GM21390 (cell line): ENCODE measurements around the gene LRP1B.
"Not testable (repeated sequence)": the region's sequence is repeated elsewhere in the genome, so short reads cannot be mapped to it uniquely, and the experiment has no call there.

ENCODE experiments used
- ATAC-seq: cut with Tn5 transposase; IDR thresholded peaks from one replicate; pipeline ENCODE4 v1.9.1; 2021; ENCODE audit not compliant: unreplicated experiment

LRP1B gene

DNA sequence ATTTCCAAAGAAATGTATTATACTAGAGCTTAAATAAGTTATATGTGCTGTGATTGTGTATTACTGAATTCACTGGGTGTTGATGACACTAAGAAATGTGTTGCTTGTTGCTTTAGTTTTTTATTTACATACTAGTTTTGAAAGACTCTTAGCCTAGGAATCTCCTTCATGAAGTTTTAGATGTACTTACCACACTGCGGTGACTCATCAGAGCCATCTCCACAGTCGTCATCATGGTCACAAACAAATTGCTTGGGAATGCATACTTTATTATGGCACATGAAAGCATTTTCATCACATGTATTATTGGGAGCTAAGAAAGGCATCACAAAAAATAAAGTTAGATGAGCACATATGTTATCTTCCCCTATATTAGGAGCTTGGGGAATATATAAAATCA, 1624.2 kb downstream of the LRP1B start:
- no peak for ATAC-seq

GRCh38 chr2:140504601-140505000, 1626.2 kb downstream of the LRP1B start:
- no peak for ATAC-seq

DNA sequence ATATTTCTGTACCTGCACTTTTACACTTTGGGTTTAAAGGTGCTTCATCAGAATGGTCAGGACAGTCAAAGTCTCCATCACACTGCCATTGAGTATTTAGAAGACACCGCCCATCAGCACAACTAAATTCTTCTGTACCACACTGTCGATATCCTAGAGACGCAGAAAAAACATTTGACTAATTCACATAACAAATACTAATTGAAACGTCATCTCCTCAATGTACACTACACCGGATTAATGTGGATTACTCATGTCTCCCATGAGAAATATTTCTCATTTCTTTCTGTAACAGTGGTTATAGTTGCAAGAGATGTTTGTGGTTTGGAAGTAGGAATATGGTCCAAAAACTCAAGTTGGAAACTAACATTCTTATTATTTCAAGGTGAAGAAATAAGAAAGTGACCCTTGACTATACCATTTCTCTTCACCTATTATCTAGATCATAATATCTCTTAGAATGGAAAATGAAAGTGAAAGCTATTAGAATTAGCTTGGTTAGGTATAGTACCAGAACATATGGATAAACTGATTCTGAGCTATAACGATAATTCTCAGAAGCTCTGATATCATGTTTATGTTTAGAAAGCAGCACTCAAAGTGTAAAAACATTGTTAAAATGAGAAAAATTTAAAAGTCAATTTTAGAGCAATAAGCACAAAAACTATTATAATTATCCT, 1627.7 kb downstream of the LRP1B start:
- ATAC-seq, result no peak

GRCh38 chr2:140498360-140498759, 1632.5 kb downstream of the LRP1B start:
- ATAC-seq, result no peak

DNA sequence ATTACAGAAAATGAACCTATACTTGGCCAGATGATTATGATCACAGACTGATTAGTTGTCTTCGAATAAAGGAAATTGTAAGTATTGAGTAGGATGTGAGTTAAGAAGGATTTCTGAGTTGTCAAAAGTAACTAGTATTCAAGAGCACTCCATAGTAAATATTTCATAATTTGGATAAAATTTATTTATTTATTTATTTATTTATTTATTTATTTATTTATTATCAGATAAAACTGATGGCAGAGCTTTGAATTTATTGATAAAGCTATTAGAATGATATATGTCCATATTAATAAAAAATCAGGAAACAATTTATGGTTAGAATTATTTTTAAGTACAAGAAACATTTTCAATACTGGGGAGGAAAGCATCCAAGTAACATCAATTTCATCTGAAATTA, 1634.1 kb downstream of the LRP1B start:
- ATAC-seq, result no peak

GRCh38 chr2:140491876-140492275, 1638.9 kb downstream of the LRP1B start:
- no peak for ATAC-seq

DNA sequence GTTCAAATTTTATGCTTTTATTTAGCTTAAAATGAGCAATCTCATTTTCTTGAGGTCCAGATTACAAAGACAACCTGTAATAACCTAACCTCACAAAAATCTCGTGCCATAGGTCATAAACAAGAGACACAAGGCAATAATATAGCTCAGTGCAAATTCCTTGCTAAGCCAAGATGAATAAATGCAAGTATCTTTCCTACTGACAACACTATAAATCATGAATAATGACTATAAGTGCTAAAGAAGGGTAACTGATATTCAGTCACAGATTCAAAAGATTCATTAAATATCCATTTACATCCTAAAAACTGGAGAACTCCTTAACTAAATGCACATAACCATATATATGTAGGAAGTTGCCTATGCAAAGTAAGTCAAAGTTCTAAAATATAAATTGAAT, 1641.6 kb downstream of the LRP1B start:
- no peak for ATAC-seq

- no peak for ATAC-seq
Measured at GRCh38 chr2:140481136-140481535, 1649.7 kb downstream of the LRP1B start.

DNA sequence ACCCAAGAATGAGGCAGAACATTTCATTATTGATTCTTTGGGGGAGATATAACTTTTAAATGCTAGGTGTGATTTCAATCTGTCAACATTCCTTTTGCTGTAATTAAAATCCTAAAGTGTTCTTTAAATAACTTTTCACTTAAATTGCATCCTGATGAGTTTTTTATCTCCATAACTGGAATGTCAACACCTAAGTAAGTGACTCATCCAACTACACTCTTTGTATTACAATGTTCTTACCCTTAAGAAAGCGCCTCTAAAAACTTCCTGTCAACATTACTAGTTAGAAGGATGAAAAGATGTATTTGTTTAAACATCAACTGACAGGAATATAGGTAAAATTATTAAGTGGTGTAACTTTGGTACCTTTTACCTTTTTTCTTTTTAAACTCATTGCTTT, 1657.0 kb downstream of the LRP1B start:
- ATAC-seq, result no peak

DNA sequence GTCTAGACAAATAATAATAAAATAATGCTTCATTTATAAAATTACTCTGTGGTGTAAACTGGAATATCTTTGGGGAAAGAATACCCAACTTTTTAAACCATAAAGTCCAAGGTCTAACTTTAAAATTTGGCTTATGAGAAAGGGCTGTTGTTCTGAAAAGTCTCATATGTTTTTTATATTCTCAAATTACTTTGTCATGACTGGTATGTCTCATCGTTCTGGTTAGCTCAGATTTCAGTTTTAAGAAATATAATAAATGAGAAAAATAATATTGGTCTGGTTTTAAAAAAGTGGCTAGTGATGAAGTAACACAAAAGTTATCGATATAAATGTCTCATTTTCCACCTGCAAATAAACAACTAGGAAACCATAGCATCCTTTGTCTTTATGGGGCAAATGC, 1658.1 kb downstream of the LRP1B start:
- no peak for ATAC-seq

DNA sequence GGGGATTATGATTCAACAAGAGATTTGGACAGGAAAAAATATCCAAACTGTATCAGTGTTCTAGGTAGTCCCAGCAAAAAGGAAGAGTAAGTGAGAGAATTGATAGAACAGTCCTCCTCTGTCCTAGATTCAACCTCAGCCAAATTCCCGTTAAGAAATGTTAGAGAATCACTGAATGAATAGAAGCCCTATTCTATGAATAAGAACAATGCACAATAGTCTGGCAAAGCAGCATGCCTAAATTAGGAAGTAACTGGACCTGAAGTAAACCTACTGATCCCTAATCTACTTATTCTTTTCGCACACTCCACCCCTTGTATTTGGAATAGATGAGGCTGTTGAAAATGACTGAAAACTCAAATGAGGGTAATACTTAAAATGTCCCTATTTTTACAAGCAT, 1665.5 kb downstream of the LRP1B start:
- no peak for ATAC-seq

DNA sequence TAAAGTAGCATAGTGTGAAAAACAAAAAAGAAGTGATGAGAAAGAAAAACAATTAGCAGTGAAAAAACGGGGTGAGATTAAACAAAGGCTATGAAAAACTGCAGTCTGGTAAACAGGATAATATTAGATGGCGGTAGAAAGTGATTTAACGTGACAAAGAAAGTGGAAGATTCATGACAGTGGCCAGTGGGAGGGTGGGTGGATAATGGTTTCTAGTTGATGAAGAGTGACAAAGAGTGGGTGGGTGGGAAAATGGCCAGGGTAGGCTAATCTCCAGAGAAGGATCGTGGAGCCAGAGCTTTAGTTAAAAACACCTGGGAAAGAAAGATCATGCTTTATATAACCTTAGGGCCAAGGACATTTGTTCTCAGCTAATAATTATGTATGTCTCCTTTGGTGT, 1667.8 kb downstream of the LRP1B start:
- no peak for ATAC-seq

DNA sequence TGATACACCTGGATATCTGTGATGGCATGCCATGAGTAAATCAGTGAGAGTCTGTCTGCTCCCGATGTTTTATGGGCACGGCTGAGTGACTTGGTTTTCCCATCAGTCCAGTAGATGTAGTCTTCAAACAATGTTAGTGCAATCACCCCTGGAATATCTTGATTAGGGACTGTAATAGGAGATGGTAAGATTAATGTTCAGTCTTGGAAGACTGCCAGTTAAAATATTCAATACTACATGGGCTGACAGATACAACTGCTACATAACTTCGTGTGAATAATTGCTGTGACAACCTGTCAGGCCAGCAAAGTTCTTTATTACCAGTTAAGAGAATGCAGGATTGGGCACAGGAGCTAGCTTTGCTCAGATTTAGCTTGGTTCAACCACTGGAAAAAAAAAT, 1673.3 kb downstream of the LRP1B start:
- ATAC-seq, result no peak

GRCh38 chr2:140455315-140455714, 1675.5 kb downstream of the LRP1B start:
- ATAC-seq, result no peak

- ATAC-seq, result no peak
Measured at GRCh38 chr2:140454717-140455116, 1676.1 kb downstream of the LRP1B start.

DNA sequence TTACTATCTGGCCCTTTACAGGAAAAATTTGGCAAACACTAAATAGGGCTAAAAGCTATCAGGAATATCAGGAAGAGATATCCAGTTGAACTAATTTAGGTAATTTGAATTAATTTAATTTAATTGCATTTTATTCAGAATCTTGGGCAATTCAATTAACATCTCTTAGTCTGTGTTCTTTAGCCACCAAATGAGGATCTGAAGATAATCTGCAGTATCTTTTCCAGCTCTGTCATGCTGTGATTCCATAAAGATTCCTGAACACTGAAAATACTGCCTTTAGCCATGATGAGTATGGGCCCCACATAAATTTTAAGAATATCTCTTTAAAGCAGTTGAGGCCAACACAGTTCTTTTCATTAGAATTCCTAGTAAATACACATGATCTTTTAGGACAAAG, 1679.5 kb downstream of the LRP1B start:
- no peak for ATAC-seq

DNA sequence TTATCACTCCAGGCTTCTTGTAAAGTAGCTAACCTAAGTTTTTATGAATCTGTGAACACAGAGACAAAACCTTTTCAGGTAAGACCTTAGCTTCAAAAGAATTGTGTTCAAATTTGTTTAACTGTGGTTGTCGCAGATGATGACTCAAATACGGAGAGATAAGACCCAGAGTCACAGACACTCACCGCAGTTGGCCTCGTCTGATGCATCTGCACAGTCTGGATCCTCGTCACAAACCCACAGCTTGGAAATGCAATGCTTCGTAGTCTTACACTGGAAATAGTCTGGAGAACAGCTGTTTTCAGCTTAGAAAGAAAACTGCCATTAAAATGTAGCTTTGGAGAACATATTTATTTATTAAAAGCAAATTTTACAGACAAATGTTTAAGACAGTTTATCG, 1688.5 kb downstream of the LRP1B start:
- no peak for ATAC-seq

GRCh38 chr2:140440815-140441214, 1690.0 kb downstream of the LRP1B start:
- no peak for ATAC-seq

- no peak for ATAC-seq
Measured at GRCh38 chr2:140436936-140437335, 1693.9 kb downstream of the LRP1B start.

DNA sequence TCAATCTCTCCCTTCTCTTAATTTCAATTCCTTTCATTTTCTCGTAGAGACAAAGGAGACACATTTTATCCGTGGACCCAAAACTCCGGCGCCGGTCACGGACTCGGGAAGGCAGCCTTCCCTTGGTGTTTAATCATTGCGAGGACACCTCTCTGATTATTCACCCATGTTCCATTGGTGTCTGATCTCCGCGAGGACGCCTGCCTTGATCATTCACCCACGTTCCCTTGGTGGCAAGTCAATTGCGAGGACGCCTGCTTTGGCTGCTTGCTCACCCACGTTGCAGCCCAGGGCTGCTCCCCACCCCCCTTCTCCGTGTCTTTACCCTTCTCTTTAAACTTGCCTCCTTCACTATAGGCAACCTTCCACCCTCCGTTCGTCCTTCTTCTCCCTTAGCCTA, 1703.8 kb downstream of the LRP1B start:
- ATAC-seq, result not testable (repeated sequence)

GRCh38 chr2:140424471-140424870, 1706.3 kb downstream of the LRP1B start:
- no peak for ATAC-seq

GRCh38 chr2:140422759-140423158, 1708.1 kb downstream of the LRP1B start:
- no peak for ATAC-seq

DNA sequence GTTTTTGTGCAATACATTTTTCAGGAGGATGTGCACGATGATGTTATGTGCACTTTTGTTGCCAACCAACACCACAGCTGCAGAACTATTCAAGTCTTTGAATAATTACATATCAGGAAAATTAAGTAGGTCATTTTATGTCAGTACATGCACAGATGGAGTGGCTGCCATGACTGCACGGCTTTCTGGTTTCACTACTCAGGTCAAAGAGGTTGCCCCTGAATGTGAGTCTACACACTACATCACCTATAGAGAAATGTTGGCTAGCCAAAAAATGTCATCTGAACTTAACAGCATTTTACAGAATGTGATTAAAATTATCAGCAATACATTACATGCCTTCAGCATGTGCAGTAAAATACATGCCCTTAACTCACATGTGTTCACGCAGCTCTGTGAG, 1713.3 kb downstream of the LRP1B start:
- no peak for ATAC-seq
